Measurements from ENCODE around the gene C1orf116.
A peak's percentile ranks its signal among the peaks of the same experiment; 100 is the strongest.

C1orf116 gene

GRCh38 chr1:207055386-207056001 lies 22.9 kb upstream of the C1orf116 start:
- TF ChIP-seq, protein P1, sequence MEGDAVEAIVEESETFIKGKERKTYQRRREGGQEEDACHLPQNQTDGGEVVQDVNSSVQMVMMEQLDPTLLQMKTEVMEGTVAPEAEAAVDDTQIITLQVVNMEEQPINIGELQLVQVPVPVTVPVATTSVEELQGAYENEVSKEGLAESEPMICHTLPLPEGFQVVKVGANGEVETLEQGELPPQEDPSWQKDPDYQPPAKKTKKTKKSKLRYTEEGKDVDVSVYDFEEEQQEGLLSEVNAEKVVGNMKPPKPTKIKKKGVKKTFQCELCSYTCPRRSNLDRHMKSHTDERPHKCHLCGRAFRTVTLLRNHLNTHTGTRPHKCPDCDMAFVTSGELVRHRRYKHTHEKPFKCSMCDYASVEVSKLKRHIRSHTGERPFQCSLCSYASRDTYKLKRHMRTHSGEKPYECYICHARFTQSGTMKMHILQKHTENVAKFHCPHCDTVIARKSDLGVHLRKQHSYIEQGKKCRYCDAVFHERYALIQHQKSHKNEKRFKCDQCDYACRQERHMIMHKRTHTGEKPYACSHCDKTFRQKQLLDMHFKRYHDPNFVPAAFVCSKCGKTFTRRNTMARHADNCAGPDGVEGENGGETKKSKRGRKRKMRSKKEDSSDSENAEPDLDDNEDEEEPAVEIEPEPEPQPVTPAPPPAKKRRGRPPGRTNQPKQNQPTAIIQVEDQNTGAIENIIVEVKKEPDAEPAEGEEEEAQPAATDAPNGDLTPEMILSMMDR (conservative IDR thresholded peaks at IDR 0.05; ENCODE audit: low read depth) = no peak
- CTCF ChIA-PET = interaction anchor here (0.6 to 1.4 kb wide), 3 partner anchors 9 to 349 kb away, joined by 3 to 4 read pairs (median 3); no protein-coding TSS in a partner anchor

DNA sequence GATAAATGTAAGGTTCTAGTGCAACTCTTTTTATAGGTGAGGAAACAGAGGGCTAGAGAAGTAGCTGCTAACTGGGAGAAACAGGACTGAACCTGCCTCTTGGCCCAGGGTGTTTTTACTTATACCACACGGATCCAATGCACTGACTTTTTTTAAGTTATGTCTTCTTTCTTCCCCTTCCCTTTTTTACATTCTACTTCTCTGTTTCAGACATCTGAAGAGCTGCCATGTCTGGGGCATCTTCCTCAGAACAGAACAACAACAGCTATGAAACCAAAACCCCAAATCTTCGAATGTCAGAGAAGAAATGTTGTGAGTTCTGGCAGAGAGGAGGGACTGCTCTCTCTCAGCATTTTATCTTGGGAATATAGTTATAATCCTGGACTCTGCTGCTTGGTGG lies 21.9 kb upstream of the C1orf116 start:
- TF ChIP-seq, protein P1 (conservative IDR thresholded peaks at IDR 0.05; ENCODE audit: low read depth) = no peak
- no peak overlapping the region for H3K27ac ChIP-seq
- DNase-seq (ENCODE audit: low spot score) = no peak
- ChIA-PET CTCF (interaction anchor here (0.5 kb wide), 1 partner anchor 21 kb away, joined by 4 read pairs; no protein-coding TSS in a partner anchor), POLR2A (ENCODE audit: low non-redundant PET) (no interaction called here)

More at GRCh38 chr1:207055386-207056001, 22.9 kb upstream of the C1orf116 start:
- POLR2A ChIA-PET (ENCODE audit: low non-redundant PET) = no interaction called here
- no peak for DNase-seq (ENCODE audit: low spot score)
- H3K27ac ChIP-seq = no peak overlapping the region

GRCh38 chr1:207052911-207053769 lies 20.6 kb upstream of the C1orf116 start, which contains the start of gene PFKFB2:
PFKFB2 (plus strand) TSS chr1:207053275; CDS start chr1:207054718, 1,443 bp downstream.
- H3K27ac ChIP-seq = peak within 1 kb of the TSS; percentile 93
- ChIA-PET CTCF (interaction anchor here (0.5 to 1.3 kb wide), 5 partner anchors 9 to 559 kb away, joined by 3 to 5 read pairs (median 3); no protein-coding TSS in a partner anchor), POLR2A (ENCODE audit: low non-redundant PET) (interaction anchor here (1.0 to 1.3 kb wide), 3 partner anchors 17 to 28 kb away, joined by 3 to 6 read pairs (median 3); partner anchors contain the start of gene C1orf116)
- DNase-seq (ENCODE audit: low spot score) = peak; percentile 99
- TF ChIP-seq, protein P1 (conservative IDR thresholded peaks at IDR 0.05; ENCODE audit: low read depth) = peak; percentile 14

DNA sequence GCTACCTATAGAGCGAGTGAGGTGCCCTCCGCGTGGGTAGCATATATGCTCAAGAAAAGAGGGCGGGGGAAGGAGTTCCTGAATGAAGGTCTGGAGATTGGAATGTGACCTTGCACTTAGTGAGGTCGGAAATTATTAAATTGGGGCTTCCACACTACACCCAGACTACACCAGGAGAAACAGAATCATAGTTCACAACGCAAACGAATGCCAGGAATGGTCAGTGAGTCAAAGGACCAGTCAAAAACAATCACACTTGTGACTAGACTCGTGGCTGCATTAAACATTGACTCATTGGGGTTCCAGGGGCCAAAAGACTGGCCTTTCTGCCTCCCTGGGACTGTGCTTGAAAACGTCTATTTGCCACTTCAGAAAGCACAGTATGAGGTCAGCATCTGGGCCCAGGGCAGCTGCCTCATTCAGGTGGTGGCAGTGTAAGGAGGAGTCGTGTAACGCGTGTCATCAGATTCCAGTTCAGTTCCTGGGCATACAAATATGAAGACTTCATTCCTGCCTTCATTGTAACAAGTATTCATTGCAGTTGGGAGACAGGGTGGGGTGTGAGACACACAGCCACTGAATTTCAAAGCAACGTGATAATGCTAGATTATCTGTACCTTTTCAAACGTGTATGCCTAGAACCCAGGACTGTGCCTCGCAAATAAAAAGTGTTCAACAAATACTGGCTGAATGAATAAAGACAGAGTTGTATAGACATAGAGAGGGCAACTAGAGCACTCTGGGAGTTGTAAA lies 18.8 kb upstream of the C1orf116 start, which contains the start of gene YOD1:
Gene YOD1, minus strand, starts transcription at position 18 of the 753 bp plus-strand sequence. CDS start 178 bp downstream, outside the sequence.
- H3K27ac ChIP-seq = peak within 1 kb of the TSS; percentile 93
- DNase-seq (ENCODE audit: low spot score) = peak; percentile 56
- TF ChIP-seq, protein P1 (conservative IDR thresholded peaks at IDR 0.05; ENCODE audit: low read depth) = no peak
- CTCF ChIA-PET = no interaction called here
- POLR2A ChIA-PET (ENCODE audit: low non-redundant PET) = interaction anchor here (0.6 kb wide), 1 partner anchor 20 kb away, joined by 4 read pairs; no protein-coding TSS in a partner anchor

DNA sequence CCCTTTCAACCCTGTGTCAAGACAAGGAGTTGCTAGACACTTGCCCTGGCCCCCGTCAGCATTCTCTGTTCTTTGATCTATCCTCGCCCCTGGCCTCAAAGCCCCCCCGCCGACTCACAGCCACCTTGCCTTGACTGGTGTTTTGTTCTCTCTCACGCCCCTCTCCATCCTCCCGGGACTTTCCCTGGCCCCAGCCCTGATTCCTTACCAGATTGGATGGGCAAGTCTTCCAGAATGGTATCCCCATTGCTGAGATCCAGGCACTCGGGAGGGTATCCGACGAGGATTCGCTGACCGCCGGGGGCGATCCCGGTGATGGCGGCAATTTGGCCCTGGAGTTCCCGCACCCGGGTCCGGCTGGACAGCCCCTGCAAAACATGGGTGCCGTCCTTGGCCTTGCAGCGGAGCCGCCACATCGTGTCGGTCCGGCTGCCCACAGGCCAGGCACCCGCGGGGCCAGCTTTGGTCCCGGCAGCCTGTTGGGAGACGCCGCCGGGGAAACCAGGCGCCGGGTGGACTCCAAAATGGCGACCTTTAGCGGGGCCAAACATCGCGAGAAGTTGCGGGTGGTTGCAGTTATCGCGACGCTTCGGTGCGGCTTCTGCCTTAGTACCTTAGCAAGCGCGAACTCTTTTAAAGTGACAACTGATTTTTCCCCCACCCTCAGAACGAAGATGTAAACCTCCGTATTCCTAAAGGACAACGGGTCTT lies 18.1 kb upstream of the C1orf116 start:
- TF ChIP-seq, protein P1 (conservative IDR thresholded peaks at IDR 0.05; ENCODE audit: low read depth) = no peak
- CTCF ChIA-PET = interaction anchor here (0.5 to 1.2 kb wide), 5 partner anchors 14 to 262 kb away, joined by 3 to 8 read pairs (median 5); no protein-coding TSS in a partner anchor
- DNase-seq (ENCODE audit: low spot score) = peak; percentile 86
- peak overlapping the region; percentile 93 for H3K27ac ChIP-seq
- POLR2A ChIA-PET (ENCODE audit: low non-redundant PET) = interaction anchor here (0.6 kb wide), 1 partner anchor 19 kb away, joined by 4 read pairs; no protein-coding TSS in a partner anchor
